ENCODE results near the gene UNC119B.
"Not testable (repeated sequence)": the region's sequence is repeated elsewhere in the genome, so short reads cannot be mapped to it uniquely, and the experiment has no call there.

UNC119B gene

GRCh38 chr12:120720234-120720986, 10.2 kb downstream of the UNC119B start:
- DNase-seq: peak; percentile 36

- DNase-seq: no peak
Measured at GRCh38 chr12:120720987-120721801, 10.9 kb downstream of the UNC119B start.

GRCh38 chr12:120721866-120722265, 11.6 kb downstream of the UNC119B start:
- DNase-seq: no peak

GRCh38 chr12:120722784-120723183, 12.5 kb downstream of the UNC119B start:
- DNase-seq: no peak

GRCh38 chr12:120724720-120725119, 14.5 kb downstream of the UNC119B start:
- DNase-seq: no peak

GRCh38 chr12:120725151-120725658, 14.9 kb downstream of the UNC119B start:
- DNase-seq: no peak

- peak; percentile 82 for DNase-seq
Measured at GRCh38 chr12:120725659-120726509, 15.6 kb downstream of the UNC119B start, which contains the start of gene ACADS. ACADS (plus strand) TSS chr12:120725826; CDS start chr12:120725886, 60 bp downstream.

- no peak for DNase-seq
Measured at GRCh38 chr12:120726510-120726793, 16.2 kb downstream of the UNC119B start.

GRCh38 chr12:120726961-120727360, 16.7 kb downstream of the UNC119B start:
- DNase-seq: no peak

GRCh38 chr12:120732198-120732597, 21.9 kb downstream of the UNC119B start:
- not testable (repeated sequence) for DNase-seq

GRCh38 chr12:120733574-120733973, 23.3 kb downstream of the UNC119B start:
- DNase-seq: no peak

GRCh38 chr12:120734210-120734609, 24.0 kb downstream of the UNC119B start:
- DNase-seq: no peak

- no peak for DNase-seq
Measured at GRCh38 chr12:120735181-120735580, 24.9 kb downstream of the UNC119B start.

- DNase-seq: no peak
Measured at GRCh38 chr12:120736404-120737331, 26.4 kb downstream of the UNC119B start.

GRCh38 chr12:120737557-120738251, 27.4 kb downstream of the UNC119B start:
- DNase-seq: no peak

GRCh38 chr12:120738252-120739030, 28.2 kb downstream of the UNC119B start:
- DNase-seq: no peak

- DNase-seq: no peak
Measured at GRCh38 chr12:120739031-120739762, 28.9 kb downstream of the UNC119B start.

GRCh38 chr12:120739821-120740613, 29.8 kb downstream of the UNC119B start:
- no peak for DNase-seq

GRCh38 chr12:120740871-120741270, 30.6 kb downstream of the UNC119B start:
- DNase-seq: no peak
